AG04450 (cell line): Measurements from ENCODE around the gene EXOC7. TPM values are rescaled to one million over a fixed set of nuclear protein-coding genes. Genes with fewer than 3 reads are reported as not detected.

Experiments
- CTCF ChIA-PET: fragments of 300-600, 350-600 bp; formaldehyde crosslinking; extraction: SDS; loops from one replicate; lab custom pipeline; 2022; ENCODE audit warnings: antibody characterized with exemption, inconsistent platforms; lab: Charles Lee
- POLR2A ChIA-PET: fragments of 350-600 bp; formaldehyde crosslinking; extraction: SDS; loops from one replicate; lab custom pipeline; 2021; ENCODE audit warnings: antibody characterized with exemption, inconsistent platforms; lab: Yijun Ruan, JAX
- DNase-seq: peaks from one replicate; pipeline ENCODE4 v3.0.0-alpha.2; 2011; ENCODE audit warnings: low read depth, low spot score
- H3K27ac ChIP-seq: one replicate; pipeline ENCODE4 v1.5.1; 2012; ENCODE audit warnings: low read depth, low read length, control low read depth
- H3K27me3 ChIP-seq: one replicate; pipeline ENCODE4 v1.6.0; 2012; ENCODE audit warnings: low read length; ENCODE audit not compliant: control insufficient read depth, insufficient read depth
- H3K4me3 ChIP-seq: 2 replicates; pipeline ENCODE4 v1.5.1; 2011; ENCODE audit warnings: mild to moderate bottlenecking, low read depth, low read length, control low read depth
- H3K9me3 ChIP-seq: 2 replicates; pipeline ENCODE4 v1.5.1; 2012; ENCODE audit warnings: low read length; ENCODE audit not compliant: control insufficient read depth, insufficient read depth
- polyA plus RNA-seq: library from polyadenylated mRNA; depleted of rRNA; stranded (reverse); fragments of >200 nt; gene quantifications from 2 replicates; pipeline ENCODE4 v1.2.3, GENCODE V29; 2011
- TF ChIP-seq, protein P1 (sequence below): IDR thresholded peaks from 2 replicates; pipeline ENCODE4 v1.5.1; 2011; ENCODE audit warnings: low read depth, low read length, control low read depth, inconsistent platforms

The EXOC7 gene
- polyA plus RNA-seq, 1 experiment: 97.6 TPM

DNA sequence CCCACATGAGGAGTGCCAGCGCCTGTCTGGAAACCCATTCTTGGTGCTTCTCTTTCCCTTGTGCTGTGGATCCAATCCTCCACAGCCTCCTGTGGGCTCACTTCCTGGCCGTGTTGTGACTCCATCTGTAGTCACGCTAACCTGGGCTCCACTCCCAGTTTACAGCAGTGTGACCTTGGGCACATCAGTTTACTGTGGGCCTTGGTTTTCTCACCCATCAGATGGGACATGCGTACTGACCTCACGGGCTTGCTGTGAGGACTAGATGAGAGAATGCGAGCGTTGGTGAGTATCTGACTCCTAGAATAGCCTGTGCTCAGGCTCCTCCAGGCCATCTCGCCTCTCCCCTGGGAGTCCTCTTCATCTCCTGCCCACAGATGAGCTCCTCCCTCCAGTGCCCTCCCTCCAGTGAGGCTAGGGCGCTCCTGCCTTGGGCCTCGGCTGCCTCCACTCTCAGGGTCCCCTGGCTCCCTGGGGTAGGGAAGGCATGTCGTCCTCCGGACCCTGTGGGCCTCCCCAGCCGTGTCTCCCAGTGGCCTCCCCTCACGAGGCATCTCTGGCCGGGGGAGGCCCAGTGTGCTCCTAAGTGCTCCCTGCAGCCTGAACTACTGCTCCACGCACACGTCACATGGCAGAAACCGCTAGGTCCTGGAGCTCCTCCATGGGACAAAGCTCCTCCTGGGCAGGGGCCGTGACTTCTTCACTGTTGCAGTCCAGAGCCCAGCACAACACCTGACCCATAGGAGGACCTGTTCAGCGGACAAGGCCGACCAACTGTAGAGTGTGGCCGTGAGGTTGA, 42.7 kb upstream of the EXOC7 start:
- Histone ChIP-seq H3K27ac (no peak overlapping the region), H3K4me3 (no peak overlapping the region), H3K9me3 (no peaks in the 10 kb centered on the region; the same call in 1 of the 2 replicates), H3K27me3 (peaks cover 33% of the 10 kb centered on the region)
- ChIA-PET POLR2A (no interaction called here), CTCF (interaction anchor here (0.5 to 1.3 kb wide), 7 partner anchors 9 to 140 kb away, joined by 3 to 4 read pairs (median 3); no protein-coding TSS in a partner anchor)
- DNase-seq: no peak
- TF ChIP-seq, protein P1, sequence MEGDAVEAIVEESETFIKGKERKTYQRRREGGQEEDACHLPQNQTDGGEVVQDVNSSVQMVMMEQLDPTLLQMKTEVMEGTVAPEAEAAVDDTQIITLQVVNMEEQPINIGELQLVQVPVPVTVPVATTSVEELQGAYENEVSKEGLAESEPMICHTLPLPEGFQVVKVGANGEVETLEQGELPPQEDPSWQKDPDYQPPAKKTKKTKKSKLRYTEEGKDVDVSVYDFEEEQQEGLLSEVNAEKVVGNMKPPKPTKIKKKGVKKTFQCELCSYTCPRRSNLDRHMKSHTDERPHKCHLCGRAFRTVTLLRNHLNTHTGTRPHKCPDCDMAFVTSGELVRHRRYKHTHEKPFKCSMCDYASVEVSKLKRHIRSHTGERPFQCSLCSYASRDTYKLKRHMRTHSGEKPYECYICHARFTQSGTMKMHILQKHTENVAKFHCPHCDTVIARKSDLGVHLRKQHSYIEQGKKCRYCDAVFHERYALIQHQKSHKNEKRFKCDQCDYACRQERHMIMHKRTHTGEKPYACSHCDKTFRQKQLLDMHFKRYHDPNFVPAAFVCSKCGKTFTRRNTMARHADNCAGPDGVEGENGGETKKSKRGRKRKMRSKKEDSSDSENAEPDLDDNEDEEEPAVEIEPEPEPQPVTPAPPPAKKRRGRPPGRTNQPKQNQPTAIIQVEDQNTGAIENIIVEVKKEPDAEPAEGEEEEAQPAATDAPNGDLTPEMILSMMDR: no peak

GRCh38 chr17:76145231-76146052, 41.9 kb upstream of the EXOC7 start:
- H3K27ac ChIP-seq: no peak overlapping the region
- no peak overlapping the region for H3K4me3 ChIP-seq
- DNase-seq: no peak
- H3K9me3 ChIP-seq: no peaks in the 10 kb centered on the region; the same call in 1 of the 2 replicates
- POLR2A ChIA-PET: no interaction called here
- TF ChIP-seq, protein P1: no peak
- H3K27me3 ChIP-seq: peaks cover 41% of the 10 kb centered on the region
- CTCF ChIA-PET: interaction anchor here (0.5 to 1.3 kb wide), 5 partner anchors 10 to 156 kb away, joined by 3 to 4 read pairs (median 3); no protein-coding TSS in a partner anchor

GRCh38 chr17:76142585-76143041, 39.0 kb upstream of the EXOC7 start:
- ChIA-PET POLR2A (no interaction called here), CTCF (interaction anchor here (1.0 to 1.5 kb wide), 2 partner anchors 9 to 17 kb away, joined by 3 to 4 read pairs; no protein-coding TSS in a partner anchor)
- Histone ChIP-seq H3K27ac (no peak overlapping the region), H3K4me3 (no peak overlapping the region), H3K9me3 (peaks cover 3% of the 10 kb centered on the region; the same call in 1 of the 2 replicates), H3K27me3 (peaks cover 66% of the 10 kb centered on the region)
- TF ChIP-seq, protein P1: no peak
- no peak for DNase-seq

- peaks cover 3% of the 10 kb centered on the region; the same call in 1 of the 2 replicates for H3K9me3 ChIP-seq
- ChIA-PET CTCF (interaction anchor here (1.0 to 1.5 kb wide), 2 partner anchors 10 to 16 kb away, joined by 3 to 4 read pairs; no protein-coding TSS in a partner anchor), POLR2A (no interaction called here)
- TF ChIP-seq, protein P1: no peak
- no peak for DNase-seq
- H3K27me3 ChIP-seq: peaks cover 71% of the 10 kb centered on the region
- H3K27ac ChIP-seq: no peak overlapping the region
- no peak overlapping the region for H3K4me3 ChIP-seq
Measured at GRCh38 chr17:76142039-76142584, 38.5 kb upstream of the EXOC7 start.
